ENCODE results near the gene DDX1.
"Not testable (repeated sequence)": the region's sequence is repeated elsewhere in the genome, so short reads cannot be mapped to it uniquely, and the experiment has no call there.

The DDX1 gene

GRCh38 chr2:15595936-15596335 is 4.3 kb downstream of the DDX1 start:
- DNase-seq (ENCODE audit: low read depth) = no peak

- DNase-seq (ENCODE audit: low read depth) = no peak
Observed at GRCh38 chr2:15596350-15596749, 4.7 kb downstream of the DDX1 start.

GRCh38 chr2:15596968-15597367 is 5.3 kb downstream of the DDX1 start:
- DNase-seq (ENCODE audit: low read depth) = no peak

- no peak for DNase-seq (ENCODE audit: low read depth)
Observed at GRCh38 chr2:15599994-15600393, 8.3 kb downstream of the DDX1 start.

GRCh38 chr2:15601681-15602080 is 10.0 kb downstream of the DDX1 start:
- no peak for DNase-seq (ENCODE audit: low read depth)

GRCh38 chr2:15602393-15602792 is 10.7 kb downstream of the DDX1 start:
- DNase-seq (ENCODE audit: low read depth) = no peak

GRCh38 chr2:15603044-15603765 is 11.5 kb downstream of the DDX1 start:
- DNase-seq (ENCODE audit: low read depth) = no peak

- DNase-seq (ENCODE audit: low read depth) = no peak
Observed at GRCh38 chr2:15603948-15604347, 12.3 kb downstream of the DDX1 start.

- DNase-seq (ENCODE audit: low read depth) = no peak
Observed at GRCh38 chr2:15605721-15606120, 14.1 kb downstream of the DDX1 start.

GRCh38 chr2:15606481-15607441 is 15.1 kb downstream of the DDX1 start:
- DNase-seq (ENCODE audit: low read depth) = no peak

GRCh38 chr2:15607709-15608391 is 16.2 kb downstream of the DDX1 start:
- DNase-seq (ENCODE audit: low read depth) = no peak

GRCh38 chr2:15608392-15608761 is 16.7 kb downstream of the DDX1 start:
- DNase-seq (ENCODE audit: low read depth) = no peak

GRCh38 chr2:15609341-15610042 is 17.8 kb downstream of the DDX1 start:
- DNase-seq (ENCODE audit: low read depth) = no peak

- DNase-seq (ENCODE audit: low read depth) = no peak
Observed at GRCh38 chr2:15610430-15610952, 18.8 kb downstream of the DDX1 start.

GRCh38 chr2:15612101-15612500 is 20.4 kb downstream of the DDX1 start:
- not testable (repeated sequence) for DNase-seq (ENCODE audit: low read depth)

GRCh38 chr2:15613736-15614429 is 22.2 kb downstream of the DDX1 start:
- DNase-seq (ENCODE audit: low read depth) = no peak

- no peak for DNase-seq (ENCODE audit: low read depth)
Observed at GRCh38 chr2:15614545-15615300, 23.1 kb downstream of the DDX1 start.

- no peak for DNase-seq (ENCODE audit: low read depth)
Observed at GRCh38 chr2:15615301-15615920, 23.7 kb downstream of the DDX1 start.

GRCh38 chr2:15616429-15616828 is 24.8 kb downstream of the DDX1 start:
- no peak for DNase-seq (ENCODE audit: low read depth)
